ENCODE results near the gene EGFL7. TPM values are rescaled to one million over a fixed set of nuclear protein-coding genes. Genes with fewer than 3 reads are reported as not detected.

Gene EGFL7
- total RNA-seq, 1 experiment from 2014 or later = 79.5 TPM

DNA sequence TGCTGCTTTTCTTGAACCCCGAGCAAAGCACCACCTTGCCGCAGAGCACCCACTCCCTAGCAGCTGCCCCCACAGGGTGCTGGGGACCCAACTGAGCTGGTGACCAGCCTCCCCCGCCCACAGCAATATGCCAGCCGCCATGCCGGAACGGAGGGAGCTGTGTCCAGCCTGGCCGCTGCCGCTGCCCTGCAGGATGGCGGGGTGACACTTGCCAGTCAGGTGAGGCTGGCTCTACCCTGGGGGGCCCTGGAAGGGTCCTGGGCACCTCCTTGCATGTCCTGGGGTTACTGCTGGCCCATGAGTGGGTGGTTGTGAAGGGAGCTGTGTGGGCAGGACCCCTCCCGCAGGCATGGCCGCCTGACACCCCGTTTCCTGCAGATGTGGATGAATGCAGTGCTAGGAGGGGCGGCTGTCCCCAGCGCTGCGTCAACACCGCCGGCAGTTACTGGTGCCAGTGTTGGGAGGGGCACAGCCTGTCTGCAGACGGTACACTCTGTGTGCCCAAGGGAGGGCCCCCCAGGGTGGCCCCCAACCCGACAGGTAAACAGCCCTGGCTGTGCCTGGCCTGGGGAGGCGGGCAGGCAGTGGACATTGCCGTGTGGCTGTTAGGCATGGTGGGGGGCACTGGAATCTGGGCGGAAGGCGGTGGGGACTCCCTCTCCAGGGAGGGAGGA is 7.2 kb downstream of the EGFL7 start:
- H3K4me1 ChIP-seq (ENCODE audit: insufficient read depth, low read length, poor library complexity, severe bottlenecking) = peaks cover 32% of the 10 kb centered on the region
- no TSS peak for BruUV-seq (replicated peaks)
- ChIA-PET CTCF (no interaction called here), POLR2A (ENCODE audit: low non-redundant PET) (no interaction called here)
- H3K36me3 ChIP-seq (ENCODE audit: insufficient read depth, low read length, poor library complexity, severe bottlenecking) = peaks cover 14% of the 10 kb centered on the region
- H3K27me3 ChIP-seq (replicated peaks; ENCODE audit: insufficient read depth, low read depth, low read length, poor library complexity) = no peaks in the 10 kb centered on the region
- intact Hi-C loops (cut with micrococcal nuclease; ENCODE audit: unreplicated experiment) = no loop called here
- TF ChIP-seq CTCF (conservative IDR thresholded peaks at IDR 0.05; ENCODE audit: low read depth, low read length) (no peak), EZH2 (IDR thresholded peaks at IDR 0.05; ENCODE audit: borderline replicate concordance, low read depth, low read length, poor library complexity, severe bottlenecking) (no peak)
- H3K4me3 ChIP-seq (ENCODE audit: low read depth, low read length, poor library complexity, severe bottlenecking) = no peak overlapping the region
- no peak for DNase-seq (ENCODE audit: low spot score)
- no peak overlapping the region for H3K27ac ChIP-seq (ENCODE audit: low read depth, low read length, poor library complexity, severe bottlenecking)
- no peaks in the 10 kb centered on the region for H3K9me3 ChIP-seq (ENCODE audit: low read depth, low read length, poor library complexity, severe bottlenecking)

DNA sequence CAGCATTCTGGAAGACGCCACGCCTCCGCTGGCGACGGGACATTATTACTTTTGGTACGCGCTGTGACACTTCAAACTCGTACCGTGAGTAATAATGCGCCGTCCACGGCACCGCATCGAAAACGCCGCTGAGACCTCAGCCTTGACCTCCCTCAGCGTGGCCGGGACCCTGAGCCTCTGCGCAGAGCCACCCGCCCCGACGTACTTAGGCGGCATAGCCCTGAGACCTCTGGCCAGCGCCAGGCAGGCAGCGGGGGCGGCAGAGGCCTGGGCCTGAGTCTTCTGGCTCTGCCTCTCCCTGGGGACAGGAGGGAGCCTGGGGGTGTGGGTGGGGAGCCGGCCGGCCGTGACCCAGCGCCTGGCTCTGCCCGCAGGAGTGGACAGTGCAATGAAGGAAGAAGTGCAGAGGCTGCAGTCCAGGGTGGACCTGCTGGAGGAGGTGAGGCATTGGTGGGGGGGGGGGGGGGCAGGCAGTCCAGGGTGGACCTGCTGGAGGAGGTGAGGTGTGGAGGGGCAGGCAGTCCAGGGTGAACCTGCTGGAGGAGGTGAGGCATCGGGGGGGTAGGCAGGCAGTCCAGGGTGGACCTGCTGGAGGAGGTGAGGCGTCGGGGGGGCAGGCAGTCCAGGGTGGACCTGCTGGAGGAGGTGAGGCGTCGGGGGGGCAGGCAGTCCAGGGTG is 8.0 kb downstream of the EGFL7 start:
- BruUV-seq (replicated peaks) = no TSS peak
- DNase-seq (ENCODE audit: low spot score) = no peak
- peaks cover 32% of the 10 kb centered on the region for H3K4me1 ChIP-seq (ENCODE audit: insufficient read depth, low read length, poor library complexity, severe bottlenecking)
- H3K4me3 ChIP-seq (ENCODE audit: low read depth, low read length, poor library complexity, severe bottlenecking) = no peak overlapping the region
- ChIA-PET POLR2A (ENCODE audit: low non-redundant PET) (no interaction called here), CTCF (no interaction called here)
- intact Hi-C loops (cut with micrococcal nuclease; ENCODE audit: unreplicated experiment) = no loop called here
- H3K9me3 ChIP-seq (ENCODE audit: low read depth, low read length, poor library complexity, severe bottlenecking) = no peaks in the 10 kb centered on the region
- peaks cover 14% of the 10 kb centered on the region for H3K36me3 ChIP-seq (ENCODE audit: insufficient read depth, low read length, poor library complexity, severe bottlenecking)
- TF ChIP-seq CTCF (conservative IDR thresholded peaks at IDR 0.05; ENCODE audit: low read depth, low read length) (no peak), EZH2 (IDR thresholded peaks at IDR 0.05; ENCODE audit: borderline replicate concordance, low read depth, low read length, poor library complexity, severe bottlenecking) (no peak)
- H3K27me3 ChIP-seq (replicated peaks; ENCODE audit: insufficient read depth, low read depth, low read length, poor library complexity) = no peaks in the 10 kb centered on the region
- H3K27ac ChIP-seq (ENCODE audit: low read depth, low read length, poor library complexity, severe bottlenecking) = no peak overlapping the region

- POLR2A ChIA-PET (ENCODE audit: low non-redundant PET) = interaction anchor here (0.7 kb wide), 1 partner anchor 486 kb away, joined by 11 read pairs; no protein-coding TSS in a partner anchor
Measured at GRCh38 chr9:136671254-136671614, 8.5 kb downstream of the EGFL7 start.

More at GRCh38 chr9:136671254-136671614, 8.5 kb downstream of the EGFL7 start:
- H3K27ac ChIP-seq (ENCODE audit: low read depth, low read length, poor library complexity, severe bottlenecking) = no peak overlapping the region
- H3K27me3 ChIP-seq (replicated peaks; ENCODE audit: insufficient read depth, low read depth, low read length, poor library complexity) = no peaks in the 10 kb centered on the region
- H3K36me3 ChIP-seq (ENCODE audit: insufficient read depth, low read length, poor library complexity, severe bottlenecking) = peaks cover 14% of the 10 kb centered on the region
- TF ChIP-seq EZH2 (IDR thresholded peaks at IDR 0.05; ENCODE audit: borderline replicate concordance, low read depth, low read length, poor library complexity, severe bottlenecking) = no peak
- no peak for TF ChIP-seq CTCF (conservative IDR thresholded peaks at IDR 0.05; ENCODE audit: low read depth, low read length)
- no peak overlapping the region for H3K4me3 ChIP-seq (ENCODE audit: low read depth, low read length, poor library complexity, severe bottlenecking)
- no TSS peak for BruUV-seq (replicated peaks)
- no peaks in the 10 kb centered on the region for H3K9me3 ChIP-seq (ENCODE audit: low read depth, low read length, poor library complexity, severe bottlenecking)
- CTCF ChIA-PET = interaction anchor here (0.6 to 1.0 kb wide), 5 partner anchors 40 to 557 kb away, joined by 3 to 13 read pairs (median 8); no protein-coding TSS in a partner anchor
- intact Hi-C loops (cut with micrococcal nuclease; ENCODE audit: unreplicated experiment) = no loop called here
- DNase-seq (ENCODE audit: low spot score) = no peak
- peaks cover 31% of the 10 kb centered on the region for H3K4me1 ChIP-seq (ENCODE audit: insufficient read depth, low read length, poor library complexity, severe bottlenecking)
